Right lobe of liver (tissue), 4 donors: ENCODE data around the gene RPS6KL1.

Source experiments
- POLR2A ChIP-seq: fragments of 450-650 bp; IDR thresholded peaks from one replicate; pipeline ENCODE4 v1.6.1; 2017; ENCODE audit warnings: antibody characterized with exemption, mild to moderate bottlenecking
- TF ChIP-seq, protein P1 (sequence below), 4 donors: fragments of 200-600 bp in 3 of 4; fragments of 450-650 bp in 1 of 4; IDR thresholded peaks; one replicate each; pipeline versions ENCODE4 v1.5.1 to v1.8.0; 2016 to 2022; ENCODE audit warnings: antibody characterized with exemption in 4 of 4, mild to moderate bottlenecking in 2 of 4
- donor health status: DM: no; HTN: no; CAD: no.
- donor health status: DM: no; HTN: no; CAD: no.
- donor health status: DM: no; HTN: yes; CAD: no.

DNA sequence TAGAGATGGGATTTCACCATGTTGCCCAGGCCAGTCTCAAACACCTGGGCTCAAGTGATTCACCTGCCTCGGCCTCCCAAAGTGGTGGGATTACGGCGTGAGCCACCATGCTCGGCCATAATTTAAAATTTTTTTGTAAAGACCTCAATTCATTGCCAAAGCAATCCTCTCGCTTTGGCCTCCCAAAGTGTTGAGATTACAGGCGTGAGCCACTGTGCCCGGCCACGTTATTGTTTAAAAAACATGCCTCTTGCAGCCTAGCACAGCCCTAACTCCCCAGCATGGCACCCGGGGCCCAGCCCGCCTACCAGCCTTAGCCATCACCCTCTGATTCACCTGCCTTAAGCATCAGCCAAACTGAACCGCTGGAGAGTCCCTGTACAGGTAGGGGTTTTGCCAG is 13.1 kb upstream of the RPS6KL1 start:
- TF ChIP-seq, protein P1, sequence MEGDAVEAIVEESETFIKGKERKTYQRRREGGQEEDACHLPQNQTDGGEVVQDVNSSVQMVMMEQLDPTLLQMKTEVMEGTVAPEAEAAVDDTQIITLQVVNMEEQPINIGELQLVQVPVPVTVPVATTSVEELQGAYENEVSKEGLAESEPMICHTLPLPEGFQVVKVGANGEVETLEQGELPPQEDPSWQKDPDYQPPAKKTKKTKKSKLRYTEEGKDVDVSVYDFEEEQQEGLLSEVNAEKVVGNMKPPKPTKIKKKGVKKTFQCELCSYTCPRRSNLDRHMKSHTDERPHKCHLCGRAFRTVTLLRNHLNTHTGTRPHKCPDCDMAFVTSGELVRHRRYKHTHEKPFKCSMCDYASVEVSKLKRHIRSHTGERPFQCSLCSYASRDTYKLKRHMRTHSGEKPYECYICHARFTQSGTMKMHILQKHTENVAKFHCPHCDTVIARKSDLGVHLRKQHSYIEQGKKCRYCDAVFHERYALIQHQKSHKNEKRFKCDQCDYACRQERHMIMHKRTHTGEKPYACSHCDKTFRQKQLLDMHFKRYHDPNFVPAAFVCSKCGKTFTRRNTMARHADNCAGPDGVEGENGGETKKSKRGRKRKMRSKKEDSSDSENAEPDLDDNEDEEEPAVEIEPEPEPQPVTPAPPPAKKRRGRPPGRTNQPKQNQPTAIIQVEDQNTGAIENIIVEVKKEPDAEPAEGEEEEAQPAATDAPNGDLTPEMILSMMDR (IDR thresholded peaks at IDR 0.05), result no peak
- no peak for TF ChIP-seq POLR2A
